Measurements from ENCODE around the gene ITGB2.
"Not testable (repeated sequence)": the region's sequence is repeated elsewhere in the genome, so short reads cannot be mapped to it uniquely, and the experiment has no call there.

Gene ITGB2

DNA sequence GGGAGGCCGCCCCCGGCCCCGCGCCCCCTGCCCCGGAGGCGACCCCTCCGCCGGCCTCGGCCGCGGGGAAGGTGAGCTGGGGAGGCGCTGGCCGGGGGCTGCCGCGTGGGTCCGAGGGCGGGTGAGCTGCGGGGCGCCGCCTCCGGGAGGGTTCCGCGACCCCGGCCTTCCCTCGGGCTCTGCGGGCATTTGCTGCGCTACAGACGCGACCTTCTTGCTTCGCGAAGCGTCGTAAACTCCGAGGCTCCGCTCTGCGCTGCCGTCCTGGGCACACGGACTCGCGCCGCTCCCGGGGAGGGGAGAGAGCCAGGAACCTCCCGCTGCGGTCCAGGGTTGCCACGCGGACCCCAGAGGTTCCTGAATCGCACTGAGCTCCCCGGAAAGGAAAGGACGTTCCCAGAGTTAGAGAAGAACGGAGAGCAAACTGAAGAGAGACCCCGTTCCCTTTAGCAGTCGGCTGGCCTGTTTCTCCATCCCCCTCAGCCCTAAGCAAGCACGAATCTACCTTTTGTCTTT lies 19.5 kb upstream of the ITGB2 start:
- DNase-seq (ENCODE audit: low read depth in 2 of 2) = no peak

DNA sequence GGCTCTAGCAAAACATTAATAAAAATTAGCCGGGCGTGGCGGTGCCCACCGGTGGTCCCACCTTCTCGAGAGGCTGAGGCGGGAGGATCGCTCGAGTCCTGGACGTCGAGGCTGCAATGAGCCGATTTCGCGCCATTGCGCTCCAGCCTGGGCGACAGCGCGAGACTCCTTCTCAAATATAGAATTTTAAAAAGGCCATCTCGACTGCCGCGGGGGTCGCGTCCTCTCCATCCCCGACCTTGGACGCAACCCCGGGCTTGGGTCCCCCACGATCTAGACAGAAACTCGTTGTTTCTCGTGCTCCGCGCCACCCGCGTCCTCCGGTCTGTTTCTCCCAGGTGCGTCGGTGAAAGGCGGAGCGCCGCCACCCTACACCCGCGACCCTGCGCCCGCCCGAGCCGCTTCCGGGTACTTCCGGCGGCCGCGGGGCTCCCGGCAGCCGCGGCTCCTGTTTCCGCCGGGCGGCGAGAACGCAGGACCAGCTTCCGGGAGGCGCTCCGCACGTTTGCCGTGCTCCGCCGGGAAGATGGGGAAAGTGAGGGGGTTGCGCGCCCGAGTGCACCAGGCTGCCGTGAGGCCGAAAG lies 18.9 kb upstream of the ITGB2 start, which contains the start of gene SLX9:
SLX9 (plus strand) TSS at position 498 of the 584 bp plus-strand sequence; CDS start at position 527, 29 bp downstream.
- DNase-seq (ENCODE audit: low read depth in 2 of 2) = peak; percentile 76 to 79

DNA sequence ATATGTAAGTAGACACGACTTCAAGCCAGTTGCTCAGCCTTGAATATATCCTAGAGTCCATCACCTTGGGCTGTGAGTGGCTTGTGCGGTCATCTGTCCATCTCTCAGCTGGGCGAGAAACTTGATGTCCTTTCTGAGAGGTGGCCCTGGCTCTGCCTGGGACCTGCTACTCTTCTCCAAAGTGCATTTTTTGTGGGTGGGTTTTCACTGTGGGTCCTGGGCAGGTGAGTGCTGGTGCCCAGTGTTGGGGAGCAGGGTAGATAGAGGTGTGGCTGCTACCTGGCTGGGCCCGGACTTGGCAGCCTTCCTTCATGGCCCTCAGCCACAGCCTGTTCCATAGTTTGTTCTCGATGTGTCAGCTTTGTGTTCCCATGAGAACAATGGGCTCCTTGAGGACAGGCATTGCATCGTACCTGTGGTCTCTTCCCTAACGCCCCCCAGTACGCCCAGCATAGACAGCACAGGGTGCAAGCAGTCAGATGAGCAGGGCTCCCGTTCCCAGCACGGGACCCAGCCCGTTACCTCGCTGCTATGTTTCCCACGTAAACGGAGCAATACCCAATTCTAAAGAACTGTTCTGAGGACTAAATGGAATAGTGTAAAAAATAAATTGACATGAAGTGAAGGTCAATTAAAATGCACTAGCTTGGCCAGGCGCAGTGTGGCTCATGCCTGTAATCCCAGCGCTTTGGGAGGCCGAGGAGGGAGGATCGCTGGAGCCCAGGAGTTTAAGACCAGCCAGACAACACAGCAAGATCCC lies 18.3 kb upstream of the ITGB2 start:
- DNase-seq (ENCODE audit: low read depth in 2 of 2) = no peak

DNA sequence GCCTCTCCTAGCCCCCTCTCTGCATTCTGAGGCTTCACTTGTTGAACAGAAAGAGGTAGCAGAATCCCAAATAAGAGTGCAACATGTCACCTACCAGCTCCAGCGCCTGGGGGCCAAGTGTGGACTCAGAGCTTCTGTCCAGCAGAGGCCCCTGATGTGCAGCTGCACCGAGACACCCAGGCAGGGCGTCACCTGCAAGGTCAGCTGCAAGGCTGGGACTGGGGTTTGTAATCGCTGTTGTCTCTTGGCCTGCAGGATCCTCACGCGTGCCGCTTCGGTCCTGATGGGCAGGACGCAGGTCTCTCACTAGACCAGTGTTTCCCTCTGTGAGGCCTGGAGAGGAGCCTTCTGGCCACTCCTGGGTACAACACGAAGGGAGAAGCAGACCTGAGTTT lies 14.8 kb upstream of the ITGB2 start:
- DNase-seq (ENCODE audit: low read depth in 2 of 2) = no peak

DNA sequence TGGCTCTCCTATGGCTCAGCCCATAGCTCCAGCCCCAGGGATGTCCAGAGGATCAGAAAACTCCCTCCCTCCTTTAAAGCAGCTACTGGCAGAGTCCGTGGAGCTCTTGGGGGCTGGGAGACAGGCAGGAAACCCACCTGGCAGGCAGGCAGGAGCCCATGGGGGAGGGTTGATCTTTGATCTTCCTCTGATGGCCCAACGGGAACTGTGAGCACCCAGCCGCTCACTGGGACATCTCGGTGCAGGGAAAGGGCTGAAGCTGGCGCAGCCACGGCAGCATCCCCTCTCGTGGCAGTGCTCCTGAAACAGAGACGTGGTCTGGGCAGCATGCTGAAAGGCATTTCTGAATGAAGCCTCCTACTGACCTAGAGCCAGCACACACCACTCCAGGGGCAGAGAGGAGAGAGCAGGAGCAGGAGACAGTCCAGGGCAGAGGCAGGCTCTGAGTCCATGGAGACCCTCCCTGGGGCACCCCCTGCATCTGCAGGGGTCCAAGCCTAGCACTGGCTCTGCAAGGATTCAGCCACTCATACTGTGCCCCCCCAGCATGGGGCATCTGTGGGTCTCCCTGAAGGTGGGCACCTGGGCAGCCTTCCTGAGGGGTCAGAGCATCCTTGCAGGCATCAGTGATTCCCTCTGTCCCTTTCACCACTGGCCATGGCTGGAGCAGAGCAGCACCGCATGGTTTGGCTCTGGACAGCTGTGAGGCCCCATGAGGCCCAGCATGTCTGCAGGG lies 14.3 kb upstream of the ITGB2 start:
- no peak for DNase-seq (ENCODE audit: low read depth in 2 of 2)

DNA sequence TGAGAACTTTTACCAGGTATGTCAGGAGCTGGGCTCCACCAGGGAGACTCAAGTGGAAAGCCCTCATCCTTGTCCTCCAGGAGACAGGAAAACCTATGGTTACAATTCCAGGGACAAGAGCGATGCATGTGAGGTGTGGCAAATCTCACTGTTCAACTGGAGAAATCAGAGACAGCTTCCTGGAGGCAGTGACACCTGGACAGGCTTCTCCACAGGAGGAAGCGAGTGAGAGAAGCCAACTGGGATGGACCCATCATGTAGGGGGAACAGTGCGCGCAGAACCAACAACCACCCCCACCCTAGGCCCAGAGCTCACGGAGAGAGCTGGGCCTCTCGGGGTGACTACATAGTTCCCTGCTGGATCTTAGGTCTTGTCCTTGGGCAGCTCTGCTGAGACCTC lies 13.6 kb upstream of the ITGB2 start:
- DNase-seq (ENCODE audit: low read depth in 2 of 2) = no peak

DNA sequence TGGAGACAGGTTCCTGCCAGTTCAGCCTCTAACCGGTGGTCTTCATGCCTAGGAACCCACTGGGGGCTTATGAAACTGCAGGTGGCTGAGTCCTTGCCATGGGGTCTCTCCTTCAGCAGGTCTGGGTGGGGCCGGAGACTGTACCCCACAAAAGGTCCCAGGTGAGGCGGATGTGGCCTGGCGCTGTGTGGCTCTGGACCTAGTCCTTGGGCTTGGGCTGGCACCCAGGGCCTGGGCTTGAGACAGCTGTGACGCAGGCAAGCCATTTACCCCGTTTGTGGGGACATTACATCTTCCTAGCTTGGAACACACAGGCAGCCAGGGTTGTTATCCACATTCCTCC lies 13.2 kb upstream of the ITGB2 start:
- DNase-seq (ENCODE audit: low read depth in 2 of 2) = no peak

DNA sequence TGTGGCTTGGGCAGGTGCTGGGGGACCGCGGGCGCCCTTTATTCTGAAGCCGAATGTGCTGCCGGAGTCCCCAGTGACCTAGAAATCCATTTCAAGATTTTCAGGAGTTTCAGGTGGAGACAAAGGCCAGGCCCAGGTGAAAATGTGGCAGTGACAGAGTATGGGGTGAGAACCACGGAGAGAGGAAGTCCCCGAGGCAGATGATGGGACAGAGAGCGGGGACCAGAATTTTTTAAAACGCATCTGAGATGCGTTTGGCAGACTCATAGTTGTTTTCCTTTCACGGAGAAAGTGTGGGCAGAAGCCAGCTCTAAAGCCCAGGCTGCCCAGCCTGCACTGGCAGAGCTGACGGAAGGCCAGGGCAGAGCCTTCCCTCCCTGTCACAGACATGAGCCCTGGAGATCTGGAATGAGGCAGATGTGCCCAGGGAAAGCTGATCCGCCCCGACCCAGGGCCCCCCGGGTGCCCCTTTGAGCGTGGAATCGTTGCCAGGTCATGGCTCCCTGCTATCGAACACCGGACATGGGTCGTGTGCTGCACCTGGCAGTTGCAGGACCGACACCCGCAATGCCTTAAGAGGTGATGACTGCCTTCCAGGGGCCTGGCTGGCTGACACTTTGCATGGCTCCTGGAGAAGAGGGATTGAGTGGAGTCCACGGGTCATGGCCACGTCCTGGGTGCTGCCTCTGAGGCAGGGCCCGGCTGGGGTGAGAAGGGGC lies 12.7 kb upstream of the ITGB2 start:
- no peak for DNase-seq (ENCODE audit: low read depth in 2 of 2)

DNA sequence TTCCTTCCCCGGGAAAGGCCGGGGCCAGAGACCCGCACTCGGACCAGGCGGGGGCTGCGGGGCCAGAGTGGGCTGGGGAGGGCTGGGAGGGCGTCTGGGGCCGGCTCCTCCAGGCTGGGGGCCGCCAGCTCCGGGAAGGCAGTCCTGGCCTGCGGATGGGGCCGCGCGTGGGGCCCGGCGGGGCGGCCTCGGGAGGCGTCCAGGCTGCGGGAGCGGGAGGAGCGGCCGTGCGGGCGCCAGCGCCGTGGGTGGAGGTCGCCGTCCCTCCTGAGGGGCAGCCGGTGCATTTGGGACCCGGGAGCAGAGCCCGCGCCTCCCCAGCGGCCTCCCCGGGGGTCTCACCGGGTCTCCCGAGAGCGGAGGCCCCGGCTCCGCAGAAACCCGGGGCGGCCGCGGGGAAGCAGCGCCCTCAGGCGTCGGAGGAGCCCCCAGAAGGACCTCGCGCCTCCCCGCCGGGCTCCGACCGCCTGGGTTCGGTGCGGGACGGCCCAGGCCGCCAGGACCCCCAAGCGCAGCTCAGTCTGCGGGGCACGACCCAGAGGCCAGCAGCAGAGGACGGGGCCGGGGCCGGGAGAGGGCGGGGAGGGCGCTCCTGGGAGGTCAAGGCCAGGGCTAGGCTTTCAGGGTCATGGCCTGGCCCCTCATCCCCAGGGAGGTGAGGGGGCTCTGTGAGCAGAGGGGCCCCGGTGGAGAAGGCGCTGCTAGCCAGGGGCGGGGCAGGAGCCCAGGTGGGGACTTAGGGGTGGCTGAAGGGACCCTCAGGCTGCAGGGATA lies 11.9 kb upstream of the ITGB2 start:
- peak; percentile 52 for DNase-seq (ENCODE audit: low read depth in 2 of 2)

DNA sequence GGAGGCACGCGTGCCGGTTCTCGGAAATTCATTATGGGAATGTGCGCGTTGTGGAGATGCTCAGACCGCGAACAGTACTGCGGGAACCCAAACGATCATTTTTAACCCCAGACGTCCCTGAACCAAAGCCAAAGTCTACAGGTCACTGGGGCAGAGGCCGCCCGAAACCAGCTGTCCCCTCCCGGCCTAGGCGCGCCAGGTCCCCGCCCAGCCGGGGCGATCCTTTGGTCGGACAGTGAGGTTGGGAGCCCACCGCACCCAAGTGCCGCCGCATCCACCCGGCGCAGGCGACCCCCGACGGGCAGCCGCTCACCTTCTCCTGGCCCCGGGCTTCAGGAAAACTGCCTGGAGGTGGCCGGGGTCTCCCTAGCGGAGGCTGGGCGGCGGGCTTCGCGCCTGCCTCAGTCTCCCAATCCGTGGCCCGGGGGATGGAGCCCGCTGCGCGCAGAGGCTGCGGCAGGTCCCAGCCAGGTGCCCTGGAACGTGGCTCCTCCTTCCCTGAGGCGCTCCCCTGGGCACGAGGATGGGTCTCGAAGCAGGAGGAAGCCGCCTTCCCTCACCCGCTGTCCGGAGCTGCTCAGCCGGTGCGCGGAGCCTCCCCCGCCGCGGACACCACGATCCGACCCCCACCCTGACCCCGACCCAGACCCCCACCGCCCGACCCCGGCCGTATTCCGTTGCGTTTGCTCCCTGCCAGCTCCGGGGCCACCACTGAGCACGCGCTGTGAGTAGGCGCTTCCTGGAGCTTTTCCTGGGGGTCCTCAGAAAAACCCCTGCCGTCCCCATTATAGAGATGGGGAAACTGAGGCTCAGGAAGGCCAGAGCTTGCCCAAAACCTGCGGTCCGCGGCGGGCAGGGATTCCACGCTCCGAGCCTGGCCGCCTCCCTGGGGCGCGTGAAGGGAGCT lies 11.1 kb upstream of the ITGB2 start:
- no peak for DNase-seq (ENCODE audit: low read depth in 2 of 2)

DNA sequence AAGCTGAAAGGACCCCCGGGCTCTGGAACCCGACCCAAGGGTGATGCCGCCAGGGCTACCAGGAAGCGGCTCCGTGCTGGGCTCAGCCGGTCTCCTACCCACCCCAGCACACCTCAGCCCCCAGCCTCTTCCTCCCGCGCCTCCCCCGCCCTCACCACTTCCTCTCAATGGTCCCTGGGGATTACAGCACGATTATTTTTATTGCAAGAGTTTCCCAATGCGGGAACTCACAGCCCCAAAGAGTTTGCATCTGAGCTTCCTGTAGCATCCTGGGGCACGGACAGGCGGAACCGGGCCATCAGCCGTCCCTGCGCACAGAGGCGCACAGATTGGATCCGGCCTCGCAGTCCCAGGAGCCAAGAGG lies 10.4 kb upstream of the ITGB2 start:
- DNase-seq (ENCODE audit: low read depth in 2 of 2) = no peak

DNA sequence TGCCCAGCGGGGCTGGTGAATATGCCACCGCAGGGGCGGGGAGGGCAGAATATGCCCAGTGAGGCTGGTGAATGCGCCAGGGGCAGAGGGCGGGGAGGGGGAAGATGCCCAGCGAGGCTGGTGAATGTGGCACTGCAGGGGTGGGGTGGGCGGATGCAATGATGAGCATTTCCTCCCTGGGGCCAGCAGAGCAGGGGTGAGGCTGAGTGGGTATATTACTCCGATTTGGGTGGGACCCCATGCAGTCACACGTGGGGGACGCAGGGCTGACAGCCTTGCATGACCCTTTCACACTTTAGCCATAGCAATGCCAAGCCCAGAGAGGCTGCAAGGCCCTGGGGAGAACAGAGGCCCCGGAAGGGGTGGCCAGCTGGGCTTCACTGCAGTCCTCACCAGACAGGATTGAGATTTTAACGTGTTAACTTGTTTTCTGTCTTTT lies 9.9 kb upstream of the ITGB2 start:
- peak in 1 of 2 donors; percentile 31 for DNase-seq (ENCODE audit: low read depth in 2 of 2)

DNA sequence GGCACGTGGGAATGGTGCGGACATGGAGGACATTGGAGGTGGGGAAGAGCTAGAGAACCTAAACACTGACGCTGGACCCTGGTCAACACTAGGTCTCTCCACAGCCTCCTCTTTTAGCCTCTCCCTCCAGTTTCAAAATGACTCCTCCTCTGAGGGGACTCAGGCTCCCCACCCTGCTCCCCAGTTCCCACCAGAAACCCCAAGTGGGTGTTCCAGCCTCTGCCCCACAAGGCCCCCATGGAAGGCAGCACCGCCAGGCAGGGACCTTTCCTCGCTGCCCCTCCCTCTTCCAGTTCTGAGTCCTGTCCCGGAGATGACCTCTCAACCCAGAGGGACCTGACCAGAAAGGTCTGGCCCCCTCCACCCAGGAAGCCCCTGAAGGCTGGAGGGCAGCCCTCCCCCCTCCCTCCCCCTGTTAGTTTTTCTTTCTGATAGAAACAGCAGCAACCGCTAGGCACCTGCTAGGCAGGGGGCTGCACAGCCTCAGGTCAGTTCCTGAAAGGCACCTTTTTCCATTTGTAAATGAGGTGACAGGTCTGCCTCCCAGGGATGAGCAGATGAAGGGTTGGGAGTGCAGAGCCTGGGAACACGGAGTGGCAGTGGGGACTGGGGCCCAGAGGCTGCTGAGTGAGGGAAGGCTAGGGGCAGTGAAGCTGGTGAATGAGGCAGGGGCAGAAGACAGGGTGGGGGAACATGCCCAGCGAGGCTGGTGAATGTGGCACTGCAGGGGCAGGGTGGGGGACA lies 9.3 kb upstream of the ITGB2 start:
- DNase-seq (ENCODE audit: low read depth in 2 of 2) = no peak

DNA sequence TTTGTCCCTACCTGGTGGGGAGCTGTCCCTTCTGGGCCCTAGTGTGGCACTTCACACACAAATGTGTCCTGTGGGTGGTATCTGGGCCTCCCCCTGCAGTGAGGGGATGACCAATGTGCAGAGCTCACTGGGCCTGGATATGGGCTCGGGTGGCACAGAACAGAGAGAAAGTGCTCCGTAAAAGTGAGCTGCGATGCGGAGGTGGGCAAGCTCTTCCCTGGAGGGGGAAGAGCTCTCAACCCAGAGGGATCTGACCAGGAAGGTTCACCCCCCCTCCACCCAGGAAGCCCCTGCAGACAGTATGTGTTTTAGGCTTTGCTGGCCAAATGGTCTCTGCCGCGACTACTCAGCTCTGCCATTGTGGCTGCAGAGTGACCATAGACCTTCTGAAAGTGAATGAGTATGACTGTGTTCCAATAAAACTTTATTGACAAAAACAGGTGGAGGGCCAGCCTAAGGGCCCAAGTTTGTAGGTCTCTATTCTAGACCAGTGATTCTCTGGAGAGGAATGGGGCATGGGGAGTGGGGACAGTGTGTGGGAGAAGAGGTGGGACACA lies 8.6 kb upstream of the ITGB2 start:
- DNase-seq (ENCODE audit: low read depth in 2 of 2) = no peak

DNA sequence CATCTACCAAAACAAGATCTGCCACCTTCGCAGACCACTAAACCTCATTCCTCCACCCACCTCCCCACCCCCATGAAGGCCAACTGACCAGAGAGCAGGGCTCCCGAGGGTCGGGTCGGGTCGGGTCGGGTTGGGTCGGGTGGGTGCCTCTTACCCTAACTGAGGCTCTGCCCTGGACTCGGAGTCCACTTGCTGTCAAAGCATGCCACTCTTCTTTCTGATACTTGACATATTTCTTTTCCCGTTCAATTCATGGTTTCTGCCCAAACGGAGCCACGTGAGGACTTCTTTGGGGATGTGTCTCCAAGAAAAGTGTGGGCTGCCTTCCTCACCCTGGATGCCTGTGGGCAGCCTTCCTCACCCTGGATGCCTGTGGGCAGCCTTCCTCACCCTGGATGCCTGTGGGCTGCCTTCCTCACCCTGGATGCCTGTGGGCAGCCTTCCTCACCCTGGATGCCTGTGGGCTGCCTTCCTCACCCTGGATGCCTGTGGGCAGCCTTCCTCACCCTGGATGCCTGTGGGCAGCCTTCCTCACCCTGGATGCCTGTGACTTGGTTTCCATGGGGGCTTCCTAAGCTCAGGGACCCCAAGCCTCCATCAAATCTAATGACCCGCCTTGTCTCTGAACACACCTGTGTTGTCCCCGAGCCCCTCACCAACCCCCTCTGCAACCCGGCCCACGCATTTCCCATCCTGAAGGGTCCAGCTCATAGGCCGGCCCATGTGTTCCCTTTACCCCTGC lies 8.0 kb upstream of the ITGB2 start:
- not testable (repeated sequence) for DNase-seq (ENCODE audit: low read depth in 2 of 2)

DNA sequence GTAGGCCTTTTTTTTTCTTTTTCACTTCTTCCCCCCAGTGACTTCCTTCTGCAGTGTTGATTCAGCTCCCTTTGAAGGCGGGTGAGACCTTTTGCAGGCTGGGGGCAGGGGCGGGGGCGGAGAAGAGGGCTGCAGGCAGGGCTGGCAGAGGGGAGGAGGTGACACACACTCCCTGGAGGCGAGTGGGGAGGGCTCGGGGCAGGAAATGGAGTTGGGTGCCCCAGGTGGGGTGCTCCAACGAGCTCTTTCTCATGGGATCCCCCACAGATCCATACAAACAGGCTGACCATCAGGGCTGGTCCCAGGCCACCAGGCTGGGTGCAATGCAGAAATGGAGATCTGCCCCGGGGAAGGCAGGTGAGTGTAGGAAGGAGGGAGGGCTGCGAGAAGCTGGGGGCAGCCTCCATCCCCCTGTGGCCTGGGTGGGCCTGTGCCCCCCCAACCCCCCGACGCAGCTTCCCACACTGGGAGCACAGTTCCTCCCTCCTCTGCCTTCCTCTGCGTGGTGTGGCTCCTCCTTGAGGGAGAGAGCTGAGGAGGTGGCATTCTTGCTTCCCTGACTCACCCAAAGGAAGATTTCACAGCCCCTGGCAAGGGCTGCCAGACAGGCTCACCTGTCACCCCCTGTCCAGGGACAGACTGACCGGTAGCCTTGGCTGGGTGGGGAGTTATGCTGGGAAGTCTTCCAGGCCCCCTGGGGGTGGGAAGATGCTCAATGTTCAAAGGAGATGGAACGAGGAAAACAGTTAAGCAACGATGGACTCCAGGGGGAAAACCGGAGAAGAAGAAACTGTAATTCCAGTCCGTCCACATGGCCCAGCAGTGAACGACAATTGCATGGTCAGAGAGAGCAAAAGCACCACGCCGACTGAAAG lies 7.1 kb upstream of the ITGB2 start:
- peak; percentile 87 to 89 for DNase-seq (ENCODE audit: low read depth in 2 of 2)

DNA sequence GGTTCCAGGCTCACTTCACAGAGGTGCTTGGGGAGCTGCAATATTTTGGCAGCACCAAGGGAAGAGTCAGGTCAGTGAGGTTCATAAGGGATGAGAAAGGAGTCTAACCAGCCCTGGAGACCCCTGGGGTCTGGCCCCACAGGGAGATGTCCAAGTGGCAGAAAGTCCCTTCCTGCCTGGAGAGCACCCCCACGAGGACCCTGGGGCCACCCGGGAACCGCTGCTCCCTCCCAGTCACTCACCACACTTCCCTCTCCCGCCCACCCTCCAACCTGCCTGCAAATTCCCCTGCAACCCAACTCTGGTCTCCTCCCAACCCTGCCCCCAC lies 6.5 kb upstream of the ITGB2 start:
- DNase-seq (ENCODE audit: low read depth in 2 of 2) = no peak

All from stimulated activated CD8-positive, alpha-beta memory T cell treated with anti-CD3 and anti-CD28 coated beads, Interleukin-15, amount 100 ng/mL, for 48 hours (primary cell).